H1 (cell line): Measurements from ENCODE around the gene EEF1AKMT2. TPM values are rescaled to one million over a fixed set of nuclear protein-coding genes. Genes with fewer than 3 reads are reported as not detected.

Experiments used
- CHD7 ChIP-seq: fragments of 300-600 bp; sonication (generic); IDR thresholded peaks from 2 replicates; pipeline ENCODE4 v1.7.1; 2012; ENCODE audit warnings: low read length, moderate library complexity, mild to moderate bottlenecking, inconsistent platforms; ENCODE audit not compliant: insufficient replicate concordance
- CREB1 ChIP-seq: IDR thresholded peaks from 2 replicates; pipeline ENCODE4 v1.6.1; 2012; ENCODE audit warnings: inconsistent platforms
- CTBP2 ChIP-seq: IDR thresholded peaks from 2 replicates; pipeline ENCODE4 v1.7.0; 2011; ENCODE audit warnings: borderline replicate concordance, mild to moderate bottlenecking, moderate library complexity, mixed read lengths, low read length; ENCODE audit not compliant: insufficient read depth, insufficient read length
- HDAC2 ChIP-seq, 2 experiments: fragments of 300-600 bp in 1 of 2; sonication (generic) in 1 of 2; IDR thresholded peaks; 2 replicates each; pipeline ENCODE4 v1.6.1; 2011 to 2012; ENCODE audit warnings: low read depth in 2 of 2, low read length in 2 of 2, mild to moderate bottlenecking in 2 of 2, moderate library complexity in 2 of 2, borderline replicate concordance in 1 of 2, inconsistent platforms in 1 of 2
- KDM5A ChIP-seq: fragments of 200-600 bp; IDR thresholded peaks from 2 replicates; pipeline ENCODE4 v1.7.1; 2012; ENCODE audit warnings: mild to moderate bottlenecking, low read length, inconsistent platforms, mixed read lengths
- POLR2A ChIP-seq, 2 experiments: IDR thresholded peaks; 1 replicate in 1 of 2; 2 replicates in 1 of 2; pipeline ENCODE4 v1.6.1; 2011; ENCODE audit warnings: low read depth in 2 of 2, low read length in 2 of 2, mild to moderate bottlenecking in 2 of 2; ENCODE audit errors: control extremely low read depth in 1 of 2
- RFX5 ChIP-seq: IDR thresholded peaks from 2 replicates; pipeline ENCODE4 v1.6.1; 2011; ENCODE audit warnings: low read depth, low read length, improper control_type of control experiment, borderline replicate concordance
- RXRA ChIP-seq: IDR thresholded peaks from 2 replicates; pipeline ENCODE4 v1.6.1; 2011; ENCODE audit warnings: low read depth, mild to moderate bottlenecking, low read length, moderate library complexity; ENCODE audit not compliant: insufficient read depth
- TBP ChIP-seq: IDR thresholded peaks from 2 replicates; pipeline ENCODE4 v1.6.1; 2011; ENCODE audit warnings: low read depth, low read length, improper control_type of control experiment
- polyA plus RNA-seq, 7 experiments: library from polyadenylated mRNA; depleted of rRNA in 3 of 7; stranded (reverse) in 5 of 7; unstranded in 2 of 7; fragments of >200 nt in 5 of 7; fragments of 200-250 nt in 2 of 7; gene quantifications; 1 replicate in 5 of 7; 2 replicates in 1 of 7; 4 replicates in 1 of 7; pipeline versions ENCODE4 v1.2.1 to v1.2.3, GENCODE V29; 2011 to 2013; ENCODE audit warnings: missing spikeins in 2 of 7, mixed read lengths in 2 of 7
- total RNA-seq: library from RNA; stranded (reverse); fragmentation: NEBNext Ultra II Directional; extraction: Animal tissue kit (Norgen Biotek cat#: 25700); gene quantifications from 2 replicates; pipeline ENCODE4 v1.2.1, GENCODE V29; 2021

EEF1AKMT2 gene
- total and polyA plus RNA-seq, 2 of the 8 experiments (the other 6 are each of a cell fraction or from before 2014, with no cell fraction given) = 9.8 to 26.8 TPM

- TF ChIP-seq CHD7 (no peak), TBP (no peak), CTBP2 (no peak), KDM5A (no peak), CREB1 (no peak), POLR2A (IDR thresholded peaks at IDR 0.05; ENCODE audit: control extremely low read depth in 1 of 2, low read depth in 2 of 2, low read length in 2 of 2) (no peak), RXRA (no peak), RFX5 (no peak), HDAC2 (IDR thresholded peaks at IDR 0.05; ENCODE audit: borderline replicate concordance in 1 of 2, low read depth in 2 of 2, low read length in 2 of 2) (no peak)
Measured at GRCh38 chr10:124728071-124728829, 63.4 kb downstream of the EEF1AKMT2 start (continued).
